IMR-90 (cell line): ENCODE data around the gene SBF1.

Experiments used
- CEBPB ChIP-seq: IDR thresholded peaks from 2 replicates; pipeline ENCODE4 v1.6.1; 2012; ENCODE audit warnings: low read depth, low read length, improper control_type of control experiment
- MAZ ChIP-seq: IDR thresholded peaks from 2 replicates; pipeline ENCODE4 v1.6.1; 2012; ENCODE audit warnings: low read depth, mild to moderate bottlenecking, low read length, improper control_type of control experiment, moderate library complexity, borderline replicate concordance
- MXI1 ChIP-seq: IDR thresholded peaks from 2 replicates; pipeline ENCODE4 v1.6.1; 2012; ENCODE audit warnings: low read depth, mild to moderate bottlenecking, low read length, moderate library complexity, borderline replicate concordance
- POLR2A ChIP-seq: IDR thresholded peaks from 2 replicates; pipeline ENCODE4 v1.6.1; 2012; ENCODE audit warnings: mild to moderate bottlenecking, low read depth, low read length
- RAD21 ChIP-seq: IDR thresholded peaks from 2 replicates; pipeline ENCODE4 v1.6.1; 2012; ENCODE audit warnings: low read length, improper control_type of control experiment
- RFX5 ChIP-seq: IDR thresholded peaks from 2 replicates; pipeline ENCODE4 v1.8.0; 2012; ENCODE audit warnings: low read depth, mild to moderate bottlenecking, low read length, moderate library complexity
- SMC3 ChIP-seq: fragments of 150-350 bp; IDR thresholded peaks from 2 replicates; pipeline ENCODE4 v1.6.1; 2016; ENCODE audit warnings: low read depth, mild to moderate bottlenecking, antibody characterized with exemption, low read length, moderate library complexity
- TF ChIP-seq, protein P1 (sequence below): conservative IDR thresholded peaks from 2 replicates; pipeline ENCODE4 v1.5.1; 2012; ENCODE audit warnings: mild to moderate bottlenecking, low read depth, low read length, improper control_type of control experiment
- TF ChIP-seq, protein P2 (sequence below): fragments of 150-350 bp; IDR thresholded peaks from 2 replicates; pipeline ENCODE4 v1.6.1; 2017; ENCODE audit warnings: mild to moderate bottlenecking, antibody characterized with exemption, low read length, low read depth

DNA sequence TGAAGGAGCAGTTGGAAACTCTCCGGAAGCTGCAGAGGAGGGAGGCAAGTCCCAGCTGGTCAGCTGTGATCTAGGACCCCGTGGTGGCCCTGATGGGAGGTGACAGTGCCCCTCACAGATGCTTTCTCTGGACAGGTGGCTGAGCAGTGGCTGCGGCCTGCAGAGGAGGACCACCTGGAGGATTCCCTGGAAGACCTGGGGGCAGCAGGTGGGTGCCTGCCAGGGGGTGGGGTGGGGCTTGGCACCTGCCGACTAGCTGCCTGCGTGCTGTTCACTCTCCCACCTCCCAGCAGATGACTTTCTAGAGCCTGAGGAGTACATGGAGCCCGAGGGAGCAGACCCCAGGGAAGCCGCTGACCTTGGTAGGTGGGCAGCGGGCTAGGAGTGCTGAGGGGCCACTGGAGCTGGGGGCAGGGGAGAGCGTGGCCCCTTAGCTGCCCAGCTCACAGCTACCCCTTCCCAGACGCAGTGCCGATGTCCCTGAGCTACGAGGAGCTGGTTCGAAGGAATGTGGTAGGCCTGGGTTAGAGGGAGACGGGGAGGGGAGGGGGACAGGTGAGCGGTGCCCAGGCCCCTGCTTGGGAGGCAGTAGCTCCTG lies 47.5 kb upstream of the SBF1 start:
- TF ChIP-seq, protein P1, sequence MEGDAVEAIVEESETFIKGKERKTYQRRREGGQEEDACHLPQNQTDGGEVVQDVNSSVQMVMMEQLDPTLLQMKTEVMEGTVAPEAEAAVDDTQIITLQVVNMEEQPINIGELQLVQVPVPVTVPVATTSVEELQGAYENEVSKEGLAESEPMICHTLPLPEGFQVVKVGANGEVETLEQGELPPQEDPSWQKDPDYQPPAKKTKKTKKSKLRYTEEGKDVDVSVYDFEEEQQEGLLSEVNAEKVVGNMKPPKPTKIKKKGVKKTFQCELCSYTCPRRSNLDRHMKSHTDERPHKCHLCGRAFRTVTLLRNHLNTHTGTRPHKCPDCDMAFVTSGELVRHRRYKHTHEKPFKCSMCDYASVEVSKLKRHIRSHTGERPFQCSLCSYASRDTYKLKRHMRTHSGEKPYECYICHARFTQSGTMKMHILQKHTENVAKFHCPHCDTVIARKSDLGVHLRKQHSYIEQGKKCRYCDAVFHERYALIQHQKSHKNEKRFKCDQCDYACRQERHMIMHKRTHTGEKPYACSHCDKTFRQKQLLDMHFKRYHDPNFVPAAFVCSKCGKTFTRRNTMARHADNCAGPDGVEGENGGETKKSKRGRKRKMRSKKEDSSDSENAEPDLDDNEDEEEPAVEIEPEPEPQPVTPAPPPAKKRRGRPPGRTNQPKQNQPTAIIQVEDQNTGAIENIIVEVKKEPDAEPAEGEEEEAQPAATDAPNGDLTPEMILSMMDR = no peak
- TF ChIP-seq POLR2A (no peak), MXI1 (no peak), RFX5 (no peak), MAZ (no peak), CEBPB (no peak), RAD21 (no peak), SMC3 (no peak)
- TF ChIP-seq, protein P2, sequence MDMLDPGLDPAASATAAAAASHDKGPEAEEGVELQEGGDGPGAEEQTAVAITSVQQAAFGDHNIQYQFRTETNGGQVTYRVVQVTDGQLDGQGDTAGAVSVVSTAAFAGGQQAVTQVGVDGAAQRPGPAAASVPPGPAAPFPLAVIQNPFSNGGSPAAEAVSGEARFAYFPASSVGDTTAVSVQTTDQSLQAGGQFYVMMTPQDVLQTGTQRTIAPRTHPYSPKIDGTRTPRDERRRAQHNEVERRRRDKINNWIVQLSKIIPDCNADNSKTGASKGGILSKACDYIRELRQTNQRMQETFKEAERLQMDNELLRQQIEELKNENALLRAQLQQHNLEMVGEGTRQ = no peak
